SK-N-SH treated with all-trans-retinoic acid at 6 μM for 48 hours (cell line): ENCODE measurements around the gene CDH8.

Experiments
- GLIS3 ChIP-seq: fragments of 250-450 bp; sonication (Bioruptor Pico); IDR thresholded peaks from 2 replicates; pipeline ENCODE4 v1.5.0; 2020; ENCODE audit warnings: mild to moderate bottlenecking, moderate library complexity
- ISL1 ChIP-seq: fragments of 250-450 bp; sonication (Bioruptor Pico); IDR thresholded peaks from 2 replicates; pipeline ENCODE4 v2.1.2; 2022; ENCODE audit warnings: mild to moderate bottlenecking, moderate library complexity
- PPARA ChIP-seq: fragments of 250-450 bp; sonication (Bioruptor Pico); IDR thresholded peaks from 2 replicates; pipeline ENCODE4 v1.5.0; 2020; ENCODE audit warnings: mild to moderate bottlenecking, borderline replicate concordance
- RARB ChIP-seq: fragments of 250-450 bp; sonication (Bioruptor Pico); IDR thresholded peaks from 2 replicates; pipeline ENCODE4 v1.8.0; 2021; ENCODE audit warnings: mild to moderate bottlenecking, moderate library complexity
- SNAI2 ChIP-seq: fragments of 250-450 bp; sonication (Bioruptor Pico); IDR thresholded peaks from 2 replicates; pipeline ENCODE4 v1.5.0; 2020; ENCODE audit warnings: mild to moderate bottlenecking, moderate library complexity
- ZC3H10 ChIP-seq: fragments of 250-450 bp; sonication (Bioruptor Pico); IDR thresholded peaks from 2 replicates; pipeline ENCODE4 v1.5.1; 2021; ENCODE audit warnings: mild to moderate bottlenecking, moderate library complexity
- ZFP3 ChIP-seq: fragments of 250-450 bp; sonication (Bioruptor Pico); IDR thresholded peaks from 2 replicates; pipeline ENCODE4 v1.5.0; 2020; ENCODE audit warnings: mild to moderate bottlenecking, moderate library complexity
- ZNF565 ChIP-seq: fragments of 450-650 bp; formaldehyde crosslinking; conservative IDR thresholded peaks from 2 replicates; pipeline ENCODE4 v1.5.0; 2020; ENCODE audit warnings: low read depth, mild to moderate bottlenecking, moderate library complexity
- TF ChIP-seq, protein P1 (sequence below): fragments of 250-450 bp; sonication (Bioruptor Pico); IDR thresholded peaks from 2 replicates; pipeline ENCODE4 v1.8.0; 2020; ENCODE audit warnings: mild to moderate bottlenecking, moderate library complexity, borderline replicate concordance

DNA sequence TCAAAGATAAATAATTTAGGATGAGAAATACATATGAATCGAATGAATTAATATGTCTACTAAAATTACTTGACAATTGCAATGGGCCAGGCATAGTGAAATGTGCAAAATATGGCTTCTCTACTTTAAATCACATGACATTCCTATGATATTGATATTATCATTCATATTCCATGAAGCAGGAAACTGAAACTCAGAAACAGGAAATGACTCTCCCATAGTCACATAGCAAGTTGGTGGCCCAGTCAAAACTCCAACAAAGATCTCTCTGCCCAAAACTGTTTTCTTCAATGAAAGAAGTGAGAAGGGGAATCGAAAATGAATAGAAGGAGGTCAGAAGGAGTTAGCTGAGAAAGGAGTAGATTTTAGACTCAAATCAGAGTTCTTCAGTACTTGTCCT, 272.2 kb downstream of the CDH8 start:
- no peak for TF ChIP-seq ZFP3 (CRISPR knock-in tag)
- TF ChIP-seq SNAI2 (CRISPR knock-in tag), result no peak
- TF ChIP-seq GLIS3 (CRISPR knock-in tag), result no peak
- TF ChIP-seq ZNF565 (CRISPR knock-in tag), result no peak
- TF ChIP-seq, protein P1, sequence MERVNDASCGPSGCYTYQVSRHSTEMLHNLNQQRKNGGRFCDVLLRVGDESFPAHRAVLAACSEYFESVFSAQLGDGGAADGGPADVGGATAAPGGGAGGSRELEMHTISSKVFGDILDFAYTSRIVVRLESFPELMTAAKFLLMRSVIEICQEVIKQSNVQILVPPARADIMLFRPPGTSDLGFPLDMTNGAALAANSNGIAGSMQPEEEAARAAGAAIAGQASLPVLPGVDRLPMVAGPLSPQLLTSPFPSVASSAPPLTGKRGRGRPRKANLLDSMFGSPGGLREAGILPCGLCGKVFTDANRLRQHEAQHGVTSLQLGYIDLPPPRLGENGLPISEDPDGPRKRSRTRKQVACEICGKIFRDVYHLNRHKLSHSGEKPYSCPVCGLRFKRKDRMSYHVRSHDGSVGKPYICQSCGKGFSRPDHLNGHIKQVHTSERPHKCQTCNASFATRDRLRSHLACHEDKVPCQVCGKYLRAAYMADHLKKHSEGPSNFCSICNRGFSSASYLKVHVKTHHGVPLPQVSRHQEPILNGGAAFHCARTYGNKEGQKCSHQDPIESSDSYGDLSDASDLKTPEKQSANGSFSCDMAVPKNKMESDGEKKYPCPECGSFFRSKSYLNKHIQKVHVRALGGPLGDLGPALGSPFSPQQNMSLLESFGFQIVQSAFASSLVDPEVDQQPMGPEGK (CRISPR knock-in tag), result no peak
- no peak for TF ChIP-seq ZC3H10 (CRISPR knock-in tag)
- no peak for TF ChIP-seq ISL1 (CRISPR knock-in tag)
- no peak for TF ChIP-seq PPARA (CRISPR knock-in tag)
- TF ChIP-seq RARB (CRISPR knock-in tag), result no peak
